HG03571 (cell line): ENCODE results near the gene TRPV5.

ENCODE experiments used
- ATAC-seq: cut with Tn5 transposase; IDR thresholded peaks from one replicate; pipeline ENCODE4 v1.9.1; 2021; ENCODE audit not compliant: unreplicated experiment

The TRPV5 gene

GRCh38 chr7:142872106-142872675, 61.4 kb downstream of the TRPV5 start:
- ATAC-seq: no peak

GRCh38 chr7:142871260-142872105, 62.1 kb downstream of the TRPV5 start:
- no peak for ATAC-seq

GRCh38 chr7:142870566-142871259, 62.8 kb downstream of the TRPV5 start:
- no peak for ATAC-seq

- ATAC-seq: no peak
Observed at GRCh38 chr7:142870147-142870559, 63.4 kb downstream of the TRPV5 start.

- ATAC-seq: no peak
Observed at GRCh38 chr7:142869434-142869833, 64.1 kb downstream of the TRPV5 start.

GRCh38 chr7:142868986-142869415, 64.5 kb downstream of the TRPV5 start:
- ATAC-seq: no peak

GRCh38 chr7:142868188-142868985, 65.2 kb downstream of the TRPV5 start:
- no peak for ATAC-seq

GRCh38 chr7:142867398-142868187, 66.0 kb downstream of the TRPV5 start:
- ATAC-seq: no peak

- no peak for ATAC-seq
Observed at GRCh38 chr7:142867097-142867378, 66.5 kb downstream of the TRPV5 start.

- ATAC-seq: no peak
Observed at GRCh38 chr7:142866361-142867096, 67.0 kb downstream of the TRPV5 start.

GRCh38 chr7:142865766-142866165, 67.8 kb downstream of the TRPV5 start:
- no peak for ATAC-seq

- no peak for ATAC-seq
Observed at GRCh38 chr7:142864980-142865747, 68.4 kb downstream of the TRPV5 start.

GRCh38 chr7:142863891-142864685, 69.5 kb downstream of the TRPV5 start:
- no peak for ATAC-seq

- no peak for ATAC-seq
Observed at GRCh38 chr7:142862786-142863400, 70.7 kb downstream of the TRPV5 start.

GRCh38 chr7:142862351-142862750, 71.2 kb downstream of the TRPV5 start:
- ATAC-seq: no peak

GRCh38 chr7:142860968-142861367, 72.6 kb downstream of the TRPV5 start:
- no peak for ATAC-seq

GRCh38 chr7:142859829-142860228, 73.7 kb downstream of the TRPV5 start:
- no peak for ATAC-seq

- ATAC-seq: no peak
Observed at GRCh38 chr7:142859411-142859810, 74.1 kb downstream of the TRPV5 start.
